Uterus (tissue), 2 donors: ENCODE data around the gene URM1.

ENCODE experiments used
- CTCF ChIP-seq, 4 experiments: fragments of 200-600 bp in 2 of 4; fragments of 450-650 bp in 2 of 4; sonication (generic) in 2 of 4; IDR thresholded peaks; one replicate each; pipeline ENCODE4 v1.5.1; 2016 to 2019; ENCODE audit warnings: antibody characterized with exemption in 4 of 4, mild to moderate bottlenecking in 2 of 4, moderate library complexity in 1 of 4
- POLR2A ChIP-seq, 2 donors: fragments of 450-650 bp; IDR thresholded peaks; one replicate each; pipeline ENCODE4 v1.6.1; 2016; ENCODE audit warnings: antibody characterized with exemption in 2 of 2, mild to moderate bottlenecking in 1 of 2, moderate library complexity in 1 of 2

GRCh38 chr9:128415281-128415680 is 44.1 kb downstream of the URM1 start:
- TF ChIP-seq POLR2A (IDR thresholded peaks at IDR 0.05) = no peak
- TF ChIP-seq CTCF (IDR thresholded peaks at IDR 0.05) = no peak
